GM19468 (cell line): ENCODE data around the gene LRRC43.

ENCODE experiments used
- ATAC-seq: cut with Tn5 transposase; IDR thresholded peaks from one replicate; pipeline ENCODE4 v1.9.1; 2021; ENCODE audit warnings: mild to moderate bottlenecking, moderate library complexity, moderate number of reproducible peaks; ENCODE audit not compliant: unreplicated experiment; ENCODE audit errors: extremely low read depth

The LRRC43 gene

GRCh38 chr12:122215771-122216170 is 32.8 kb downstream of the LRRC43 start:
- ATAC-seq = no peak

GRCh38 chr12:122216445-122216844 is 33.5 kb downstream of the LRRC43 start:
- no peak for ATAC-seq

DNA sequence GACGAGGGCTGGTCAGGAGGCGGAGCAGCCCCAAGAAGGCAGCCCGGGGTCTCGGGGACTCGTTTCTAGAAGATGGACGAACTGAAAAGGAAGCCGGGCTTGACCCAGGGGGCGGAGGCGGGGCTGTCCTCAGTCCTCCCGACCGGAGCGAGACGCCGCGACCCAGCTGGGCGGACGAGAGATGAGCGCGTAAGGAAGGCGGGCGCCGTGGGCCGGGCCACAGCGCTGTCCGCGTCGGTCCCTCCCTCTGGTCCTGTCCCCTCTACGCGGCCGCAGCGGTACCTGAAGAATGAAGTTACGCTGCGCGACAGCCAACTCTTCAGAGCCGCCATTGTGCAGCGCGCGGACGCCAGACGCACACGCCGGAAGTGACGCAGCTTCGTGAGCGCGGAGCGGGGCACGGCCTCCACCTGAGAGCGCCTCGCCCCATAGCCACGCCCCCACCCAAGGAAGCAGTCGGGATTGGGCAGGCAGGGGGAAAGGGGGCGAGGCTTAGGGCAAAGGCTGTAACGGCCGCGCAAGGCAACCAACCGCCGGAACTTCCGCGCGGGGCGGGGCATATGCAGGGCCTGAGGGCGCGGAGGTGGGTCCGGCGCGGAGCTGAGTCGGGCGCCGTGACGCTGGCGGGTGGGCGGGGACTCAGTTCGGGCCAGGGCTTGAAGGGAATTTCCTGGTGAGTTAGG is 42.9 kb downstream of the LRRC43 start, which contains the start of gene DIABLO:
Gene DIABLO, minus strand, starts transcription at position 370 of the 683 bp plus-strand sequence. Its CDS starts 38 bp downstream, at position 332.
- peak; percentile 92 for ATAC-seq

DNA sequence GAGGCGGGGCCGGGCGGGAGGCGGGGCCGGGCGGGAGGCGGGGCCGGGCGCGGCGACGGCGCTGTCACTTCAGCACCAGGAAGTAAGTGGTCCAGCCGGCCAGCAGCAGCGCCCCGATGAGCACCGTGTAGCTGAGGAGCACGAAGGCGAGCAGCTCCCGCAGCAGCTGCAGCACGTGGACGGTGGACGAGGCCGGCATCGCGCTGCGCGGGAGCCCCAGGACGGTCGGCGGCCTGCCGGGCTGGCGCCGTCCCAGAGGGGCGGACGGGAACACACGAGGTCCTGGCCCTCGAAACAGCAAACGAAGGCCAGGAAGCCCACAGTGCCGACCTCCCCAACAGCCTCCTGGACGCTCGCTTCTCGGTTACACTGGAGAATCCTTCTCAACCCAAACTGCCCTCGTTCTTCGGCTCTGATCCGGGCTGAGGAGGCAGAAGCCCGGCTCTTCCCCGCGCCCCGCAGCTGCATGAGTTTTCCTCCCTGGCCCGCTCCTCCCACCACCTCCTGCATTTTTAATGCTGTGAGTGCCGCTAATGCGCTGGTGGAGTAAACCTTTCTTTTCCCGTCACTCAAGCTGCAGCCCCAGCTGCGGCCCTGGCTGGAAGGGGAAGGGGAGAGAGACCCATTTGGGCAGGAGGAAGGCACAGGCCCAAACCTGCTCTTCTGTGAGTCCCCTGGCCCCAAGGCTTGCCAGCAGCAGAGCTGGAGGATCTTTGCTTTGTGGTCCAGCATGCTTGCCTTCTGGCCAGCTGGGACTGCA is 43.6 kb downstream of the LRRC43 start:
- no peak for ATAC-seq

GRCh38 chr12:122227341-122227740 is 44.4 kb downstream of the LRRC43 start:
- no peak for ATAC-seq

- ATAC-seq = no peak
Observed at GRCh38 chr12:122228092-122228491, 45.2 kb downstream of the LRRC43 start.

GRCh38 chr12:122230798-122231197 is 47.9 kb downstream of the LRRC43 start:
- no peak for ATAC-seq

DNA sequence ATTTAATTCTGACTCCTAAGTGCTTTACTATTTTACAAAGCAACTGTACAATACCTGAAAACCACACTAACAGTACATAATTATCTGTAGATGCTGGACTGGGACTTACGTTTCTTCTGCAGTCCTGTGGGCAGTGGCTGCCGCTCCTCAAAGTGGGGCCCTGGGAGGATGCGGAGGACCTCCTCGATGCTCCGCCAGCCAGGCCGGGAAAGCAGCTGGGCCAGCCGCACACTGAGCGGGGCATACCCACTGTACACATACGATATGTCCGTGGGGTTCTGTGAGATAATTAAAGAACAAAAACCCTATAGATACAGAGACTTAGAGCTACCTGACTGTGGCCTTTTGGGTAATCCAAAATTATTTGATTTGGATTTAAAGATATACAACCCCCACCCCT is 49.8 kb downstream of the LRRC43 start:
- no peak for ATAC-seq

GRCh38 chr12:122235741-122236140 is 52.8 kb downstream of the LRRC43 start:
- no peak for ATAC-seq

DNA sequence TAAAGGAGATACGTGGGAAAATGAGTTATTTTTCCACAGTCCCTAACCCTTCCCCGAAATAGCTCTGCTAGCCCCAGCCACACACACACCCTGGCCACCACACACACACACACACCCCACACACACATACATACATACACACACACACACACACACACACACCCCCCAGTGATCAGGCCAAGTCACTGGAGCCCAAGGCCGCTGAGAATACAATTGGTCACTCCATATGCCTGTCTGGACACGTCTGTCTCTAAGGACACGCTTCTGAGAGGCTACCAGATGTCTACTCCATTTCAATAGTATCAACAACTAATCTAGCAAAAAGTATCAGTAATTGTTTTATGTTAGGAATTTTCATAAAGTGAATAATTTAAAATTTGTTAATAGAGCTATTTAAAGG is 55.9 kb downstream of the LRRC43 start:
- no peak for ATAC-seq

GRCh38 chr12:122243965-122244364 is 61.0 kb downstream of the LRRC43 start:
- no peak for ATAC-seq

DNA sequence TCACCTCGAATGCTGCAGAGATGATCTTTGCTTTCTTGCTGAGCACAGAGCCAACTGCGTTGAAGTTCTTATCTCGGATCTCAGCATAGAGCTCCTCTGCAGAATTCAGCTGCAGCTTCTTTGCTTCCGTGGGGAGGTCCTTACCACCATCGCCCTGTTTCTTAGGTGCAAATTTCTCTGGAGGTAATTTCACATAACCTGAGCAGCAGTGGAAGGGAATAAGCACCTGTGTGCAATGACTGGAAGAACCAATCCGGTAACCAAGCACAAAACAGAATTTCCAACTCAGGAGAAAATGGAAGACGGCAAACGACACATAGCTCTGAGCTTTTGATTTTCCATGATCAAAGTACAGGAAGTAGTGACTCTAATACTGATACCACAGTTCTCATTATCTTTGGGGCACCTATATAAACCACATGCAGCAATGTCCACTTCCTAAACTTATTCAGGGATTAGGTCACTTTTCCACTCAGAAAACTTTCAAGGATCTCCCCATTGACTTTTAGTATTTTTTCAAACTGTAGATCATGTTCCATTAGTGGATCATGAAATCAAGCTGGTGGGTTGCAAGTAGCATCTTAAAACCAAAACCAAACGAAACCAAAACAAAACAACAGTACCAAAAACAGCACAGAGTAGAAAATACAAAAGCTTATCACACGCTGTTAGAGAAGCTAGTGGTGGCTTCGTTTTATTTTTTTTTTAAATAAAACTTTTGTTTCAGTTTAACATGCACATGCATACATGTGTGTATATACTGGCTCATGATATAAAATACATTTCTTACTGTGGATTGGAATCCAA is 61.8 kb downstream of the LRRC43 start:
- ATAC-seq = no peak

- no peak for ATAC-seq
Observed at GRCh38 chr12:122245553-122245952, 62.6 kb downstream of the LRRC43 start.

GRCh38 chr12:122250047-122250446 is 67.1 kb downstream of the LRRC43 start:
- no peak for ATAC-seq

- ATAC-seq = no peak
Observed at GRCh38 chr12:122250536-122250935, 67.6 kb downstream of the LRRC43 start.
